GM12872 (cell line): Measurements from ENCODE around the gene ARRDC3.

Experiments
- TF ChIP-seq, protein P1 (sequence below): IDR thresholded peaks from 3 replicates; pipeline ENCODE4 v1.5.1; 2011; ENCODE audit warnings: low read depth, mild to moderate bottlenecking, low read length, moderate library complexity; ENCODE audit not compliant: insufficient read depth

The ARRDC3 gene

GRCh38 chr5:91382530-91383026 lies 539 bp downstream of the ARRDC3 start:
- TF ChIP-seq, protein P1, sequence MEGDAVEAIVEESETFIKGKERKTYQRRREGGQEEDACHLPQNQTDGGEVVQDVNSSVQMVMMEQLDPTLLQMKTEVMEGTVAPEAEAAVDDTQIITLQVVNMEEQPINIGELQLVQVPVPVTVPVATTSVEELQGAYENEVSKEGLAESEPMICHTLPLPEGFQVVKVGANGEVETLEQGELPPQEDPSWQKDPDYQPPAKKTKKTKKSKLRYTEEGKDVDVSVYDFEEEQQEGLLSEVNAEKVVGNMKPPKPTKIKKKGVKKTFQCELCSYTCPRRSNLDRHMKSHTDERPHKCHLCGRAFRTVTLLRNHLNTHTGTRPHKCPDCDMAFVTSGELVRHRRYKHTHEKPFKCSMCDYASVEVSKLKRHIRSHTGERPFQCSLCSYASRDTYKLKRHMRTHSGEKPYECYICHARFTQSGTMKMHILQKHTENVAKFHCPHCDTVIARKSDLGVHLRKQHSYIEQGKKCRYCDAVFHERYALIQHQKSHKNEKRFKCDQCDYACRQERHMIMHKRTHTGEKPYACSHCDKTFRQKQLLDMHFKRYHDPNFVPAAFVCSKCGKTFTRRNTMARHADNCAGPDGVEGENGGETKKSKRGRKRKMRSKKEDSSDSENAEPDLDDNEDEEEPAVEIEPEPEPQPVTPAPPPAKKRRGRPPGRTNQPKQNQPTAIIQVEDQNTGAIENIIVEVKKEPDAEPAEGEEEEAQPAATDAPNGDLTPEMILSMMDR, result no peak

DNA sequence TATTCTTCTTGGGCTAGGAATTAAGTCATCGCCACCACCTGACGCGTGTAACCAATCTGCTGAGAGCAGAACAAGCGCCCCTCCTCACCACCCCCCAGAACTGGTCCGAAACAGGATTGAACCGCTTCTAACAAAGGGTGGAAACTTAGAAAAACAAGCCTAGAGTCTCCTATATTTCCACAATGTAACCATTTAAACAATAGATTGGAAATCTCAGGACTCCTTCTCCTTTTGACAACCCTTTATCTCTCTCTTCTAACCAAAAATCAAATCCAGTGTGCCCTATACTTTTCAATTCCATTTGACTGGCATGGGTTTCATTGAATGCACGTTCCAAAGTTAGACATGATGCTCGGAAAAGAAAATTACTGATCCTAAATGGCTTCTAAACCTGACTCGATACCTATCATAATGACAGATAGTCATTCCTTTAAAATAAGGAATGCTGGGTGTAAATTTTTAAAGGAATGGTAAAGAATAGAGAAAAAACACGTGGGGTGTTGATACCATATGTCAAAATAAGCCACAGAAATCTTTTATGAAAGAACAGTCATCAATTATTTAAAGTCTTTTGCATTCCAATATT lies 1.2 kb downstream of the ARRDC3 start:
- TF ChIP-seq, protein P1, result no peak

GRCh38 chr5:91381239-91381773 lies 1.8 kb downstream of the ARRDC3 start:
- TF ChIP-seq, protein P1, result no peak

- TF ChIP-seq, protein P1, result no peak
These were observed 2.5 kb downstream of the ARRDC3 start for GRCh38 chr5:91380491-91381238.

- TF ChIP-seq, protein P1, result no peak
These were observed 3.1 kb downstream of the ARRDC3 start for GRCh38 chr5:91379914-91380490.

- TF ChIP-seq, protein P1, result no peak
These were observed 3.7 kb downstream of the ARRDC3 start for GRCh38 chr5:91379246-91379913.

GRCh38 chr5:91378752-91379211 lies 4.3 kb downstream of the ARRDC3 start:
- TF ChIP-seq, protein P1, result no peak
